HCT116 (cell line): ENCODE data around the gene CHN1. TPM values are rescaled to one million over a fixed set of nuclear protein-coding genes. Genes with fewer than 3 reads are reported as not detected.

Experiments
- ATAC-seq: fragments of 200-7000 bp; cut with Tn5 transposase; 2 replicates; pipeline ENCODE4 v1.9.1; 2020; ENCODE audit warnings: mild to moderate bottlenecking, moderate library complexity
- BruUV-seq: library from RNA; stranded (reverse); fragments of 400-500 nt; replicated peaks from 2 replicates; lab custom pipeline; 2021; lab: Mats Ljungman, UMichigan
- CTCF ChIA-PET: fragments of 300-600 bp; sonication (Branson Sonifier 250); formaldehyde crosslinking; loops from one replicate; lab custom pipeline; 2021; ENCODE audit warnings: antibody characterized with exemption; lab: Charles Lee
- POLR2A ChIA-PET: fragments of 300-600, 350-600 bp; sonication (Branson Sonifier 250); formaldehyde crosslinking; loops from one replicate; lab custom pipeline; 2021; ENCODE audit warnings: antibody characterized with exemption; lab: Charles Lee
- RAD21 ChIA-PET, 2 experiments: fragments of 300-600 bp; sonication (Branson Sonifier 250); formaldehyde crosslinking; loops; one replicate each; lab custom pipeline; 2023; ENCODE audit warnings: low total read pairs in 2 of 2; ENCODE audit not compliant: uncharacterized antibody in 2 of 2, unreplicated experiment in 2 of 2, low non-redundant PET in 1 of 2; lab: Charles Lee
- DNase-seq: peaks from one replicate; pipeline ENCODE4 v3.0.0-alpha.2; 2010; ENCODE audit warnings: low read depth, low spot score
- H2AFZ ChIP-seq: fragments of 200-600 bp; shearing (Covaris generic), sonication (generic); 2 replicates; pipeline ENCODE4 v1.6.1; 2017; ENCODE audit warnings: low read depth, mixed run types, mixed read lengths, antibody characterized with exemption, low read length; ENCODE audit not compliant: poor library complexity, severe bottlenecking
- H3K27ac ChIP-seq: 2 replicates; pipeline ENCODE4 v1.5.1; 2012; ENCODE audit warnings: low read depth, low read length
- H3K27me3 ChIP-seq: fragments of 200-600 bp; sonication (generic); 2 replicates; pipeline ENCODE4 v1.6.1; 2016; ENCODE audit warnings: mixed run types, low read length, mixed read lengths; ENCODE audit not compliant: insufficient read depth
- H3K36me3 ChIP-seq, 2 experiments: fragments of 200-500 bp in 1 of 2; fragments of 200-600 bp in 1 of 2; sonication (Bioruptor generic) in 1 of 2; sonication (generic) in 1 of 2; 2 replicates each; pipeline versions ENCODE4 v1.5.1 to v1.6.1; 2014 to 2016; ENCODE audit warnings: low read length in 2 of 2, inconsistent platforms in 1 of 2, mixed read lengths in 1 of 2, mixed run types in 1 of 2; ENCODE audit not compliant: insufficient read depth in 2 of 2, control insufficient read depth in 1 of 2
- H3K4me1 ChIP-seq, 2 experiments: fragments of 200-600 bp in 1 of 2; sonication (generic) in 1 of 2; 2 replicates each; pipeline versions ENCODE4 v1.5.1 to v1.6.1; 2012 to 2017; ENCODE audit warnings: low read length in 2 of 2, inconsistent platforms in 1 of 2, mild to moderate bottlenecking in 1 of 2, mixed read lengths in 1 of 2, mixed run types in 1 of 2, moderate library complexity in 1 of 2; ENCODE audit not compliant: insufficient read depth in 2 of 2, control insufficient read depth in 1 of 2
- H3K4me2 ChIP-seq: fragments of 200-600 bp; sonication (generic); 2 replicates; pipeline ENCODE4 v1.6.1; 2017; ENCODE audit warnings: mixed run types, low read length, mixed read lengths
- H3K4me3 ChIP-seq, 2 experiments: fragments of 200-600 bp in 1 of 2; sonication (generic) in 1 of 2; replicated peaks in 1 of 2; 2 replicates each; pipeline ENCODE4 v1.5.1; 2011 to 2016; ENCODE audit warnings: low read length in 2 of 2, control low read depth in 1 of 2, low read depth in 1 of 2, mild to moderate bottlenecking in 1 of 2, mixed read lengths in 1 of 2, mixed run types in 1 of 2
- H3K79me2 ChIP-seq: fragments of 200-600 bp; sonication (generic); 2 replicates; pipeline ENCODE4 v1.6.1; 2017; ENCODE audit warnings: mild to moderate bottlenecking, mixed run types, low read length, moderate library complexity, mixed read lengths; ENCODE audit not compliant: insufficient read depth
- H3K9ac ChIP-seq: fragments of 200-600 bp; sonication (generic); 2 replicates; pipeline ENCODE4 v1.6.1; 2016; ENCODE audit warnings: low read length, mixed read lengths
- H3K9me2 ChIP-seq: fragments of 200-600 bp; sonication (generic), shearing (Covaris generic); 2 replicates; pipeline ENCODE4 v1.6.1; 2017; ENCODE audit warnings: mixed run types, mild to moderate bottlenecking, moderate library complexity; ENCODE audit not compliant: insufficient read depth
- H3K9me3 ChIP-seq, 2 experiments: fragments of 200-500 bp in 1 of 2; fragments of 200-600 bp in 1 of 2; sonication (Bioruptor generic) in 1 of 2; sonication (generic) in 1 of 2; 2 replicates each; pipeline ENCODE4 v1.6.1; 2014 to 2017; ENCODE audit warnings: low read length in 2 of 2, mixed read lengths in 2 of 2, inconsistent platforms in 1 of 2, low read depth in 1 of 2, mild to moderate bottlenecking in 1 of 2, mixed run types in 1 of 2, moderate library complexity in 1 of 2; ENCODE audit not compliant: control insufficient read depth in 1 of 2, insufficient read depth in 1 of 2
- H4K20me1 ChIP-seq: fragments of 200-600 bp; sonication (generic), shearing (Covaris generic); 2 replicates; pipeline ENCODE4 v1.6.1; 2017; ENCODE audit warnings: mixed run types, mild to moderate bottlenecking, moderate library complexity; ENCODE audit not compliant: insufficient read depth
- CBX3 ChIP-seq: IDR thresholded peaks from 2 replicates; pipeline ENCODE4 v1.6.1; 2012; ENCODE audit warnings: low read depth
- CEBPB ChIP-seq: IDR thresholded peaks from 2 replicates; pipeline ENCODE4 v1.6.1; 2012; ENCODE audit warnings: low read depth
- EGR1 ChIP-seq: IDR thresholded peaks from 2 replicates; pipeline ENCODE4 v1.6.1; 2012; ENCODE audit warnings: low read depth
- EZH2 ChIP-seq: fragments of 200-600 bp; sonication (generic); IDR thresholded peaks from 2 replicates; pipeline ENCODE4 v1.6.1; 2017; ENCODE audit warnings: antibody characterized with exemption, mixed run types
- EZH2phosphoT487 ChIP-seq: fragments of 200-600 bp; IDR thresholded peaks from 2 replicates; pipeline ENCODE4 v1.6.1; 2018; ENCODE audit warnings: antibody characterized with exemption, borderline replicate concordance
- FOSL1 ChIP-seq: IDR thresholded peaks from 2 replicates; pipeline ENCODE4 v1.6.1; 2012; ENCODE audit warnings: low read depth
- JUND ChIP-seq: IDR thresholded peaks from 2 replicates; pipeline ENCODE4 v1.6.1; 2012
- POLR2A ChIP-seq: IDR thresholded peaks from 2 replicates; pipeline ENCODE4 v1.7.0; 2011; ENCODE audit warnings: borderline replicate concordance; ENCODE audit not compliant: insufficient read depth, insufficient read length; ENCODE audit errors: extremely low read depth
- RAD21 ChIP-seq: IDR thresholded peaks from 2 replicates; pipeline ENCODE4 v1.6.1; 2012; ENCODE audit warnings: low read depth, mild to moderate bottlenecking
- SIN3A ChIP-seq: IDR thresholded peaks from 2 replicates; pipeline ENCODE4 v1.6.1; 2012; ENCODE audit warnings: low read depth
- SP1 ChIP-seq: IDR thresholded peaks from 2 replicates; pipeline ENCODE4 v1.6.1; 2012; ENCODE audit warnings: low read depth
- SRF ChIP-seq: IDR thresholded peaks from 2 replicates; pipeline ENCODE4 v1.6.1; 2012; ENCODE audit warnings: low read depth
- TCF7L2 ChIP-seq: IDR thresholded peaks from 2 replicates; pipeline ENCODE4 v1.7.0; 2011; ENCODE audit warnings: borderline replicate concordance, inconsistent platforms; ENCODE audit not compliant: insufficient read depth, insufficient read length; ENCODE audit errors: extremely low read depth
- YY1 ChIP-seq: IDR thresholded peaks from 2 replicates; pipeline ENCODE4 v1.6.1; 2011; ENCODE audit warnings: low read length, low read depth, moderate library complexity, mild to moderate bottlenecking; ENCODE audit not compliant: insufficient replicate concordance; ENCODE audit errors: extremely low read depth
- ZNF274 ChIP-seq: fragments of 200-500 bp; sonication (Bioruptor generic); IDR thresholded peaks from 2 replicates; pipeline ENCODE4 v1.6.1; 2014; ENCODE audit warnings: mild to moderate bottlenecking, low read depth, low read length, inconsistent platforms
- intact Hi-C: fragments of 100-400 bp; cut with micrococcal nuclease; formaldehyde crosslinking; loops from 2 replicates; pipeline ENCODE4 v1.10.0; 2022
- total RNA-seq: library from RNA; stranded (reverse); gene quantifications from one replicate; pipeline ENCODE4 v1.2.1, GENCODE V29; 2021; ENCODE audit not compliant: unreplicated experiment
- TF ChIP-seq, protein P1 (sequence below): IDR thresholded peaks from 2 replicates; pipeline ENCODE4 v1.6.1; 2012
- TF ChIP-seq, protein P2 (sequence below): IDR thresholded peaks from 2 replicates; pipeline ENCODE4 v1.6.1; 2012; ENCODE audit warnings: low read depth
- TF ChIP-seq, protein P3 (sequence below): IDR thresholded peaks from 2 replicates; pipeline ENCODE4 v1.6.1; 2011; ENCODE audit warnings: mild to moderate bottlenecking, low read length, moderate library complexity; ENCODE audit not compliant: insufficient replicate concordance; ENCODE audit errors: extremely low read depth

Gene CHN1
- total RNA-seq, 1 experiment from 2014 or later = 3.6 TPM

DNA sequence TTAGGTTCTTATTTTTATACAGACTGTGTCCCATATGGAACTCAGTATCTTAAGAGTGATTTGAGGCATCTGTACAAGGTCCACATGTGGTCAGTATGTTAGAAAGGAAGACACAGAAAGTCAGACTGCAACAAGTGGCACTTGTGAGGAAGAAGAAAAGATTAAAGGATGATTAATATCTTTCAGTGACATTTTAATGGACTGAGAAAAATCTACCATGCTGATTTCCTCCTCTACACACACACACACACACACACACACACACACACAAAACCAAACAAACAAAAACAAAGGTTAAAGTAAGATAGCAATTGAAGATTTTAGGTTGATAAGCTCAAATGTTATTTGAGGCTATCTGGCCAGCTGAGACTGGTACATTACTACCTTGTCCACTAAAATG, 146.4 kb downstream of the CHN1 start:
- Histone ChIP-seq H4K20me1 (no peaks in the 10 kb centered on the region), H3K79me2 (no peaks in the 10 kb centered on the region), H3K4me1 (no peaks in the 10 kb centered on the region), H3K9ac (no peak overlapping the region), H3K36me3 (no peaks in the 10 kb centered on the region), H3K4me2 (no peak overlapping the region), H3K9me3 (no peaks in the 10 kb centered on the region), H2AFZ (no peak overlapping the region), H3K9me2 (no peaks in the 10 kb centered on the region), H3K4me3 (no peak overlapping the region), H3K27me3 (no peaks in the 10 kb centered on the region), H3K27ac (no peak overlapping the region)
- no peak for DNase-seq
- BruUV-seq = no TSS peak
- ChIA-PET CTCF (no interaction called here), RAD21 (no interaction called here), POLR2A (no interaction called here)
- ATAC-seq = no peak
- intact Hi-C loops = no loop called here
- TF ChIP-seq ZNF274 (no peak), JUND (no peak), EZH2 (no peak), YY1 (no peak), FOSL1 (no peak)

DNA sequence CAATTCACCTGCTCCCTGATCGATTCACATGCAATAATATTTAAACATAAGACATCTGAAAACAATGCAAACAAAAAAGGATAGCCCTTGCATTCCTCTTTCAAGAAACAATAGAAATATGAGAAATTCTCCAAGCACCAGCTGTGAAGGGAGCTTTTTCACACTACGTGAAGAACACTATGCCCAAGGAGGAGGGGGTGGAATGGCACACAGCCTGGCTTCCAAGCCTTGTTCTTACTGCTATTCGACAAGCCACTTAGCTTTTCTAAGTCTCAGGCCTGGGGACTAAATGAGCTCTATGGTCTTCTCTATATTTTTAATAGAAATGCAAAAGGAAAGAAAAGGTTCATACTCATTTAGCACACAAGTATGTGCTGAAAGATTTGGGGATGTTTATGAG, 148.7 kb downstream of the CHN1 start:
- Histone ChIP-seq H3K79me2 (no peaks in the 10 kb centered on the region), H3K4me3 (no peak overlapping the region), H3K9me2 (no peaks in the 10 kb centered on the region), H3K36me3 (no peaks in the 10 kb centered on the region), H2AFZ (no peak overlapping the region), H3K27me3 (no peaks in the 10 kb centered on the region), H3K4me2 (no peak overlapping the region), H3K27ac (no peak overlapping the region), H3K4me1 (no peaks in the 10 kb centered on the region), H4K20me1 (no peaks in the 10 kb centered on the region), H3K9ac (no peak overlapping the region), H3K9me3 (no peaks in the 10 kb centered on the region)
- intact Hi-C loops = no loop called here
- no TSS peak for BruUV-seq
- ChIA-PET CTCF (no interaction called here), POLR2A (no interaction called here), RAD21 (no interaction called here)
- DNase-seq (no peak), ATAC-seq (no peak)
- TF ChIP-seq RAD21 (no peak), SP1 (no peak), FOSL1 (no peak), EGR1 (no peak), CEBPB (no peak), EZH2phosphoT487 (no peak), SRF (no peak), SIN3A (no peak), CBX3 (no peak), POLR2A (no peak), TCF7L2 (no peak), YY1 (no peak)
- TF ChIP-seq, protein P1, sequence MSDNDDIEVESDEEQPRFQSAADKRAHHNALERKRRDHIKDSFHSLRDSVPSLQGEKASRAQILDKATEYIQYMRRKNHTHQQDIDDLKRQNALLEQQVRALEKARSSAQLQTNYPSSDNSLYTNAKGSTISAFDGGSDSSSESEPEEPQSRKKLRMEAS = no peak
- TF ChIP-seq, protein P2, sequence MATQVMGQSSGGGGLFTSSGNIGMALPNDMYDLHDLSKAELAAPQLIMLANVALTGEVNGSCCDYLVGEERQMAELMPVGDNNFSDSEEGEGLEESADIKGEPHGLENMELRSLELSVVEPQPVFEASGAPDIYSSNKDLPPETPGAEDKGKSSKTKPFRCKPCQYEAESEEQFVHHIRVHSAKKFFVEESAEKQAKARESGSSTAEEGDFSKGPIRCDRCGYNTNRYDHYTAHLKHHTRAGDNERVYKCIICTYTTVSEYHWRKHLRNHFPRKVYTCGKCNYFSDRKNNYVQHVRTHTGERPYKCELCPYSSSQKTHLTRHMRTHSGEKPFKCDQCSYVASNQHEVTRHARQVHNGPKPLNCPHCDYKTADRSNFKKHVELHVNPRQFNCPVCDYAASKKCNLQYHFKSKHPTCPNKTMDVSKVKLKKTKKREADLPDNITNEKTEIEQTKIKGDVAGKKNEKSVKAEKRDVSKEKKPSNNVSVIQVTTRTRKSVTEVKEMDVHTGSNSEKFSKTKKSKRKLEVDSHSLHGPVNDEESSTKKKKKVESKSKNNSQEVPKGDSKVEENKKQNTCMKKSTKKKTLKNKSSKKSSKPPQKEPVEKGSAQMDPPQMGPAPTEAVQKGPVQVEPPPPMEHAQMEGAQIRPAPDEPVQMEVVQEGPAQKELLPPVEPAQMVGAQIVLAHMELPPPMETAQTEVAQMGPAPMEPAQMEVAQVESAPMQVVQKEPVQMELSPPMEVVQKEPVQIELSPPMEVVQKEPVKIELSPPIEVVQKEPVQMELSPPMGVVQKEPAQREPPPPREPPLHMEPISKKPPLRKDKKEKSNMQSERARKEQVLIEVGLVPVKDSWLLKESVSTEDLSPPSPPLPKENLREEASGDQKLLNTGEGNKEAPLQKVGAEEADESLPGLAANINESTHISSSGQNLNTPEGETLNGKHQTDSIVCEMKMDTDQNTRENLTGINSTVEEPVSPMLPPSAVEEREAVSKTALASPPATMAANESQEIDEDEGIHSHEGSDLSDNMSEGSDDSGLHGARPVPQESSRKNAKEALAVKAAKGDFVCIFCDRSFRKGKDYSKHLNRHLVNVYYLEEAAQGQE = no peak
- TF ChIP-seq, protein P3, sequence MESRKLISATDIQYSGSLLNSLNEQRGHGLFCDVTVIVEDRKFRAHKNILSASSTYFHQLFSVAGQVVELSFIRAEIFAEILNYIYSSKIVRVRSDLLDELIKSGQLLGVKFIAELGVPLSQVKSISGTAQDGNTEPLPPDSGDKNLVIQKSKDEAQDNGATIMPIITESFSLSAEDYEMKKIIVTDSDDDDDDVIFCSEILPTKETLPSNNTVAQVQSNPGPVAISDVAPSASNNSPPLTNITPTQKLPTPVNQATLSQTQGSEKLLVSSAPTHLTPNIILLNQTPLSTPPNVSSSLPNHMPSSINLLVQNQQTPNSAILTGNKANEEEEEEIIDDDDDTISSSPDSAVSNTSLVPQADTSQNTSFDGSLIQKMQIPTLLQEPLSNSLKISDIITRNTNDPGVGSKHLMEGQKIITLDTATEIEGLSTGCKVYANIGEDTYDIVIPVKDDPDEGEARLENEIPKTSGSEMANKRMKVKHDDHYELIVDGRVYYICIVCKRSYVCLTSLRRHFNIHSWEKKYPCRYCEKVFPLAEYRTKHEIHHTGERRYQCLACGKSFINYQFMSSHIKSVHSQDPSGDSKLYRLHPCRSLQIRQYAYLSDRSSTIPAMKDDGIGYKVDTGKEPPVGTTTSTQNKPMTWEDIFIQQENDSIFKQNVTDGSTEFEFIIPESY = no peak
